ENCODE results near the gene TIPIN.

The TIPIN gene

GRCh38 chr15:66390678-66391077, 34.2 kb upstream of the TIPIN start:
- DNase-seq (ENCODE audit: low read depth), result no peak
- no peak for TF ChIP-seq CTCF (conservative IDR thresholded peaks at IDR 0.05; ENCODE audit: low read depth, low read length)
- no peak overlapping the region for H3K4me3 ChIP-seq (ENCODE audit: low read depth, low read length)

- TF ChIP-seq CTCF (conservative IDR thresholded peaks at IDR 0.05; ENCODE audit: low read depth, low read length), result no peak
- no peak overlapping the region for H3K4me3 ChIP-seq (ENCODE audit: low read depth, low read length)
- DNase-seq (ENCODE audit: low read depth), result no peak
These were observed 33.4 kb upstream of the TIPIN start for GRCh38 chr15:66389859-66390381.

- no peak for TF ChIP-seq CTCF (conservative IDR thresholded peaks at IDR 0.05; ENCODE audit: low read depth, low read length)
- no peak for DNase-seq (ENCODE audit: low read depth)
- no peak overlapping the region for H3K4me3 ChIP-seq (ENCODE audit: low read depth, low read length)
These were observed 32.8 kb upstream of the TIPIN start for GRCh38 chr15:66389098-66389858.

- DNase-seq (ENCODE audit: low read depth), result no peak
- H3K4me3 ChIP-seq (ENCODE audit: low read depth, low read length), result no peak overlapping the region
- no peak for TF ChIP-seq CTCF (conservative IDR thresholded peaks at IDR 0.05; ENCODE audit: low read depth, low read length)
These were observed 32.1 kb upstream of the TIPIN start for GRCh38 chr15:66388576-66388975.

GRCh38 chr15:66388043-66388363, 31.5 kb upstream of the TIPIN start:
- TF ChIP-seq CTCF (conservative IDR thresholded peaks at IDR 0.05; ENCODE audit: low read depth, low read length), result no peak
- DNase-seq (ENCODE audit: low read depth), result no peak
- peak overlapping the region; percentile 84 for H3K4me3 ChIP-seq (ENCODE audit: low read depth, low read length)

- peak; percentile 55 for TF ChIP-seq CTCF (conservative IDR thresholded peaks at IDR 0.05; ENCODE audit: low read depth, low read length)
- H3K4me3 ChIP-seq (ENCODE audit: low read depth, low read length), result peak overlapping the region; percentile 84
- peak; percentile 71 for DNase-seq (ENCODE audit: low read depth)
These were observed 30.9 kb upstream of the TIPIN start for GRCh38 chr15:66387163-66388042.

Measured in choroid plexus epithelial cell (primary cell).